GM19372 (cell line): ENCODE results near the gene SH3BP4.

Source experiments
- ATAC-seq: cut with Tn5 transposase; IDR thresholded peaks from one replicate; pipeline ENCODE4 v1.9.1; 2021; ENCODE audit warnings: mild to moderate bottlenecking, low read depth, moderate library complexity; ENCODE audit not compliant: unreplicated experiment

Gene SH3BP4

GRCh38 chr2:234964631-234965461 lies 13.0 kb downstream of the SH3BP4 start:
- no peak for ATAC-seq

DNA sequence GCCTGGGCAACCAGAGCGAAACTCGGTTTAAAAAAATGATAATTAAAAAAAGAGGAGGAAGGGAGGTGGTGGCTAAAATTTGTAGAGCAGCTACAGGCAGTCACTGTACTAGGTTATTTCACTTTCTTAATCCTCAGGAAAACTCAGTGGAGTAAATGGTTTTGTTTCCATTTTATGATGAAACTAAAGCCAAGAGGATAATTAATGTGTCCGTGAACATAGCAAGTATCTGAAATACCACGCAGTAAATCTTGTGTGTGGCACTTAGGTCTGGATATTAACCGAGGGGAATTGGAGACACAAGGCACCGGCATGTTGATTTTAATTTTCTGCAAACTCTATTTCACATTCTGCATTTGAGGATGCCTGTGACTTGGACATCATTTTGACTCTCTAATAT lies 14.5 kb downstream of the SH3BP4 start:
- ATAC-seq: no peak

GRCh38 chr2:234967201-234967869 lies 15.5 kb downstream of the SH3BP4 start:
- no peak for ATAC-seq

GRCh38 chr2:234967870-234968208 lies 16.0 kb downstream of the SH3BP4 start:
- ATAC-seq: no peak

- ATAC-seq: no peak
Observed at GRCh38 chr2:234968631-234969305, 17.0 kb downstream of the SH3BP4 start.

GRCh38 chr2:234969306-234970098 lies 17.7 kb downstream of the SH3BP4 start:
- no peak for ATAC-seq

GRCh38 chr2:234970099-234970440 lies 18.3 kb downstream of the SH3BP4 start:
- ATAC-seq: no peak

- no peak for ATAC-seq
Observed at GRCh38 chr2:234970477-234970882, 18.7 kb downstream of the SH3BP4 start.

GRCh38 chr2:234971496-234971895 lies 19.7 kb downstream of the SH3BP4 start:
- ATAC-seq: no peak

- no peak for ATAC-seq
Observed at GRCh38 chr2:234973008-234973407, 21.2 kb downstream of the SH3BP4 start.

- ATAC-seq: no peak
Observed at GRCh38 chr2:234974501-234975385, 22.9 kb downstream of the SH3BP4 start.

GRCh38 chr2:234975611-234976010 lies 23.8 kb downstream of the SH3BP4 start:
- no peak for ATAC-seq

DNA sequence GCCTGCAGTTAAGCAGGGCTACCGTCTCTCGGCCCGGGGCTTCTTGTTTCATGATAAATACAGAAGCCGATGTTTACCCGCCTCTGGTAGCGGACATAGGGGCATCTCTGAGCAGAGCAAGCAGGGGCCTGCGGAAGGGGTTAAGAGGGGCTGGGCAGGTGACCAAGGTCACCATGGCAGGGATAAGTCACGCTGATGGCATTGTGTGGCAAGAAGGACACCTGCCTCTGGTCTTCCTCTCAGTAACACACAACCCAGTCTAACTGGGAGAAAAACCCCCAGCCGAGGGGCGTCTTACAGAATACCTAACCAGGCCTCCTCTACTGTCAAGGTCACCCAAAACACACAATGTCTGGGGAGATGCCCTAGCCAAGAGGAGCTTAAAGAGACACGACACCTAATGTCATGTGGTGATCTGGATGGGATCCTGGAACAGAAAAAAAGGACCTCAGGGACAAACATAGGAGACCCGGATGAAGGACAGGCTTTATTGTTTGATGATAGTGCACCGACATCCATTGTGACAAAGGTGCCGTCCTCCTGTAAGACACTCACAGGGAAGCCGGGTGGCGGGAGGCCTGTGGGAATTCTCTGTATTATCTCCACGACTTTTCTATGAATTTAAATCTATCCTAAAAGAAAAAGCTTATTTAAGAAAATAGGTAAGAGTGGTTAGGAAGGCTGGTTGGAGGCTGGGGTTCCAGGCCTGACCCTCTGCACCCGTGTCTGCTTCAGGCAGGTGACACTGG lies 24.8 kb downstream of the SH3BP4 start:
- ATAC-seq: no peak

DNA sequence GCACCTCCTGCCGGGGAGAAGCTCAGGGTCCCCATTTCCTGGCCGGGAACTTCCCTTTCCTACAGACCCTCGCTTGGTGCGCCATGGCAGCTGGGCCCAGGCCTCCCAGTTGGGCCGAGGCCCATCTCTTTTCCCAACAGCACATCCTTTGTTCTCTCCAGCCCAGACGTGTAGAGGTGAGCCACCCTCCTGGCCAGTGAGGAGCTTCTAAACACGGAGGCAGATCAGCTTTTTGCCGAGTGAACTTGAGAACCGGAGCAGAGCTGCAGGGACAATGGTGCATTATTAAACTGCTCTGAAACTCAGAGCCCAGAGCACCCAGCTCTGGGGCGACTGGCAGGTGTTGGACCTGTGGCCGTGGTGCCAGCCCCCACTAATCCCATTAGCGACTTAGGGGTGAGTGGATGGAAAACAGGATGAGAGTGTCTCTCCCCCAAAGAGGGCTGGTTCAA lies 25.4 kb downstream of the SH3BP4 start:
- no peak for ATAC-seq

- no peak for ATAC-seq
Observed at GRCh38 chr2:234978466-234979203, 26.8 kb downstream of the SH3BP4 start.

GRCh38 chr2:234979204-234980167 lies 27.7 kb downstream of the SH3BP4 start:
- no peak for ATAC-seq

- ATAC-seq: no peak
Observed at GRCh38 chr2:234980451-234981187, 28.8 kb downstream of the SH3BP4 start.
